Measurements from ENCODE around the gene PCSK6.

Gene PCSK6

GRCh38 chr15:101390060-101390459 is 99.4 kb downstream of the PCSK6 start:
- H3K9me2 ChIP-seq (replicated peaks; ENCODE audit: insufficient read depth, low read length) = no peaks in the 10 kb centered on the region
- no peaks in the 10 kb centered on the region for H3F3A ChIP-seq (ENCODE audit: insufficient read depth)
- H2AFZ ChIP-seq (ENCODE audit: low read depth, low read length, severe bottlenecking) = no peak overlapping the region
- no peaks in the 10 kb centered on the region for H3K9me3 ChIP-seq (ENCODE audit: insufficient read depth, low read length)
- no peak overlapping the region for H3K27ac ChIP-seq (ENCODE audit: low read depth, low read length)
- H3K4me3 ChIP-seq (ENCODE audit: insufficient read depth, low read length, poor library complexity, severe bottlenecking) = no peak overlapping the region
- no peak overlapping the region for H3K4me2 ChIP-seq (ENCODE audit: low read depth, low read length, poor library complexity, severe bottlenecking)
- no peak for TF ChIP-seq CTCF (IDR thresholded peaks at IDR 0.05; ENCODE audit: insufficient read depth, low read length, poor library complexity, severe bottlenecking)
- no peak for TF ChIP-seq EZH2phosphoT487 (conservative IDR thresholded peaks at IDR 0.05; ENCODE audit: low read length)
- H4K20me1 ChIP-seq (ENCODE audit: low read depth, low read length) = no peaks in the 10 kb centered on the region
- H3K27me3 ChIP-seq (ENCODE audit: low read length) = no peaks in the 10 kb centered on the region
- H3K36me3 ChIP-seq (ENCODE audit: low read length) = no peaks in the 10 kb centered on the region
- H3K79me2 ChIP-seq (ENCODE audit: insufficient read depth, low read length) = no peaks in the 10 kb centered on the region
- H3K9ac ChIP-seq (ENCODE audit: low read length) = no peak overlapping the region

DNA sequence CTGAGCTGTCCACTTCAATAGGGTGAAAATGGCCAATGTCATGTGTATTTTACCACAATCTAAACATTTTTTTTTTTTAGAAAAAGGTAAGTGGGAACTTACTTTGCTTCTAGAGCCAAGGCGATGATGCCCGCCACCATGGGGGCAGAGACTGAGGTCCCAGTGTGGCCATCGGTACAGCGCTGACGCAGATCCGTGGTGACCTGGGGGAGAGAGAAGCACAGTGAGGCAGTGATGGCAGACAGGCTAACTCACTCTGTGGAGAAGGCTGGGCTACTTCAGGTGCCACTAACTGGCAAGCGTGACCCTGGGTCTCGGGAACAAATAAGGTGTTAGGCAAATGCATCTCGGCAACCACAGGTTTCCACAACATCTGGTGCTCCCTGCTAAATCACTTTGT is 100.1 kb downstream of the PCSK6 start:
- H4K20me1 ChIP-seq (ENCODE audit: low read depth, low read length) = no peaks in the 10 kb centered on the region
- H3K79me2 ChIP-seq (ENCODE audit: insufficient read depth, low read length) = no peaks in the 10 kb centered on the region
- no peak overlapping the region for H3K4me2 ChIP-seq (ENCODE audit: low read depth, low read length, poor library complexity, severe bottlenecking)
- no peaks in the 10 kb centered on the region for H3K9me2 ChIP-seq (replicated peaks; ENCODE audit: insufficient read depth, low read length)
- H3K27me3 ChIP-seq (ENCODE audit: low read length) = no peaks in the 10 kb centered on the region
- no peak overlapping the region for H3K9ac ChIP-seq (ENCODE audit: low read length)
- H3K27ac ChIP-seq (ENCODE audit: low read depth, low read length) = no peak overlapping the region
- no peak overlapping the region for H3K4me3 ChIP-seq (ENCODE audit: insufficient read depth, low read length, poor library complexity, severe bottlenecking)
- no peaks in the 10 kb centered on the region for H3F3A ChIP-seq (ENCODE audit: insufficient read depth)
- no peak overlapping the region for H2AFZ ChIP-seq (ENCODE audit: low read depth, low read length, severe bottlenecking)
- no peaks in the 10 kb centered on the region for H3K9me3 ChIP-seq (ENCODE audit: insufficient read depth, low read length)
- TF ChIP-seq CTCF (IDR thresholded peaks at IDR 0.05; ENCODE audit: insufficient read depth, low read length, poor library complexity, severe bottlenecking) (no peak), EZH2phosphoT487 (conservative IDR thresholded peaks at IDR 0.05; ENCODE audit: low read length) (no peak)
- no peaks in the 10 kb centered on the region for H3K36me3 ChIP-seq (ENCODE audit: low read length)

GRCh38 chr15:101388046-101388445 is 101.5 kb downstream of the PCSK6 start:
- H3F3A ChIP-seq (ENCODE audit: insufficient read depth) = no peaks in the 10 kb centered on the region
- H2AFZ ChIP-seq (ENCODE audit: low read depth, low read length, severe bottlenecking) = no peak overlapping the region
- no peak overlapping the region for H3K27ac ChIP-seq (ENCODE audit: low read depth, low read length)
- H4K20me1 ChIP-seq (ENCODE audit: low read depth, low read length) = no peaks in the 10 kb centered on the region
- no peaks in the 10 kb centered on the region for H3K9me2 ChIP-seq (replicated peaks; ENCODE audit: insufficient read depth, low read length)
- no peaks in the 10 kb centered on the region for H3K9me3 ChIP-seq (ENCODE audit: insufficient read depth, low read length)
- H3K9ac ChIP-seq (ENCODE audit: low read length) = no peak overlapping the region
- TF ChIP-seq CTCF (IDR thresholded peaks at IDR 0.05; ENCODE audit: insufficient read depth, low read length, poor library complexity, severe bottlenecking) = no peak
- TF ChIP-seq EZH2phosphoT487 (conservative IDR thresholded peaks at IDR 0.05; ENCODE audit: low read length) = no peak
- H3K36me3 ChIP-seq (ENCODE audit: low read length) = no peaks in the 10 kb centered on the region
- no peak overlapping the region for H3K4me2 ChIP-seq (ENCODE audit: low read depth, low read length, poor library complexity, severe bottlenecking)
- H3K4me3 ChIP-seq (ENCODE audit: insufficient read depth, low read length, poor library complexity, severe bottlenecking) = no peak overlapping the region
- no peaks in the 10 kb centered on the region for H3K79me2 ChIP-seq (ENCODE audit: insufficient read depth, low read length)
- H3K27me3 ChIP-seq (ENCODE audit: low read length) = no peaks in the 10 kb centered on the region
